HepG2 (cell line): ENCODE results near the gene BCAS3. TPM values are rescaled to one million over a fixed set of nuclear protein-coding genes. Genes with fewer than 3 reads are reported as not detected.

Experiments used
- BORCS8-MEF2B ChIP-seq: sonication (generic); formaldehyde crosslinking; IDR thresholded peaks from 2 replicates; pipeline ENCODE4 v1.8.0; 2022; ENCODE audit warnings: mild to moderate bottlenecking, missing genetic modification reagents
- CEBPG ChIP-seq: IDR thresholded peaks from 2 replicates; pipeline ENCODE4 v1.6.1; 2016
- CREM ChIP-seq, 2 experiments: sonication (generic) in 1 of 2; formaldehyde crosslinking in 1 of 2; IDR thresholded peaks; 2 replicates each; pipeline versions ENCODE4 v1.4.0 to v1.6.1; 2016 to 2020; ENCODE audit warnings: antibody characterized with exemption in 1 of 2, mild to moderate bottlenecking in 1 of 2, missing genetic modification reagents in 1 of 2
- HDAC2 ChIP-seq: sonication (generic); formaldehyde crosslinking; IDR thresholded peaks from 2 replicates; pipeline ENCODE4 v1.4.0; 2020; ENCODE audit warnings: missing genetic modification reagents
- MYC ChIP-seq: sonication (generic); formaldehyde crosslinking; IDR thresholded peaks from 2 replicates; pipeline ENCODE4 v1.9.0; 2021; ENCODE audit warnings: missing genetic modification reagents, borderline replicate concordance
- NBN ChIP-seq: fragments of 450-650 bp; conservative IDR thresholded peaks from 2 replicates; pipeline ENCODE4 v1.6.1; 2017
- PAX8 ChIP-seq: sonication (generic); formaldehyde crosslinking; IDR thresholded peaks from 2 replicates; pipeline ENCODE4 v1.8.0; 2022; ENCODE audit warnings: mild to moderate bottlenecking, missing genetic modification reagents, borderline replicate concordance
- SNAPC2 ChIP-seq: sonication (generic); formaldehyde crosslinking; IDR thresholded peaks from 2 replicates; pipeline ENCODE4 v1.8.1; 2022; ENCODE audit warnings: mild to moderate bottlenecking, missing genetic modification reagents
- SUZ12 ChIP-seq: fragments of 150-350 bp; IDR thresholded peaks from 2 replicates; pipeline ENCODE4 v1.6.1; 2014; ENCODE audit warnings: low read depth, low read length
- SYNCRIP ChIP-seq: fragments of 200-400 bp; formaldehyde crosslinking; IDR thresholded peaks from 2 replicates; pipeline ENCODE4 v1.6.1; 2018; ENCODE audit warnings: mild to moderate bottlenecking, low read depth, low read length; ENCODE audit not compliant: insufficient read depth
- ZBTB38 ChIP-seq: sonication (generic); formaldehyde crosslinking; IDR thresholded peaks from 2 replicates; pipeline ENCODE4 v1.5.1; 2020; ENCODE audit warnings: mild to moderate bottlenecking, missing genetic modification reagents
- ZEB1 ChIP-seq: IDR thresholded peaks from 2 replicates; pipeline ENCODE4 v1.6.1; 2012; ENCODE audit warnings: mild to moderate bottlenecking, low read depth, inconsistent platforms; ENCODE audit not compliant: insufficient replicate concordance
- ZNF121 ChIP-seq: sonication (generic); formaldehyde crosslinking; IDR thresholded peaks from 2 replicates; pipeline ENCODE4 v1.5.0; 2020; ENCODE audit warnings: mild to moderate bottlenecking, missing genetic modification reagents
- ZNF232 ChIP-seq: sonication (generic); formaldehyde crosslinking; IDR thresholded peaks from 2 replicates; pipeline ENCODE4 v1.4.0; 2020; ENCODE audit warnings: missing genetic modification reagents, borderline replicate concordance
- ZNF441 ChIP-seq: sonication (generic); formaldehyde crosslinking; IDR thresholded peaks from 2 replicates; pipeline ENCODE4 v1.7.0; 2021; ENCODE audit warnings: missing genetic modification reagents, borderline replicate concordance
- ZNF547 ChIP-seq: sonication (generic); formaldehyde crosslinking; IDR thresholded peaks from 2 replicates; pipeline ENCODE4 v1.5.1; 2020; ENCODE audit warnings: mild to moderate bottlenecking, missing genetic modification reagents
- ZNF7 ChIP-seq: IDR thresholded peaks from 2 replicates; pipeline ENCODE4 v1.6.1; 2016; ENCODE audit warnings: missing biosample characterization, missing genetic modification reagents
- ZNF766 ChIP-seq: sonication (generic); formaldehyde crosslinking; IDR thresholded peaks from 2 replicates; pipeline ENCODE4 v1.5.0; 2020; ENCODE audit warnings: missing genetic modification reagents, borderline replicate concordance
- ZNF891 ChIP-seq: sonication (generic); formaldehyde crosslinking; IDR thresholded peaks from 2 replicates; pipeline ENCODE4 v1.5.0; 2020; ENCODE audit warnings: mild to moderate bottlenecking, missing genetic modification reagents
- ZSCAN25 ChIP-seq: sonication (generic); formaldehyde crosslinking; IDR thresholded peaks from 2 replicates; pipeline ENCODE4 v1.8.0; 2022; ENCODE audit warnings: mild to moderate bottlenecking, missing genetic modification reagents
- polyA plus RNA-seq, 8 experiments: library from polyadenylated mRNA; depleted of rRNA in 3 of 8; stranded (reverse) in 7 of 8; unstranded in 1 of 8; fragments of >200 nt; fragmentation: Illumina TruSeq in 4 of 8; extraction: Trizol in 4 of 8; gene quantifications; 2 replicates each; pipeline versions ENCODE4 v1.2.1 to v1.2.3, GENCODE V29; 2011 to 2016; ENCODE audit warnings: low read depth in 4 of 8, missing spikeins in 1 of 8, mixed read lengths in 1 of 8; ENCODE audit not compliant: insufficient read depth in 1 of 8
- total RNA-seq, 5 experiments: library from RNA; depleted of rRNA; stranded (reverse); fragments of >200 nt; fragmentation: Illumina TruSeq; extraction: Trizol; gene quantifications; 2 replicates each; pipeline ENCODE4 v1.2.3, GENCODE V29; 2016; ENCODE audit warnings: low read depth in 1 of 5
- TF ChIP-seq, protein P1 (sequence below): sonication (generic); formaldehyde crosslinking; IDR thresholded peaks from 2 replicates; pipeline ENCODE4 v1.4.0; 2020; ENCODE audit warnings: missing genetic modification reagents, low read depth, mild to moderate bottlenecking, borderline replicate concordance
- TF ChIP-seq, protein P2 (sequence below): conservative IDR thresholded peaks from 2 replicates; pipeline ENCODE4 v1.6.1; 2018; ENCODE audit warnings: missing genetic modification reagents
- TF ChIP-seq, protein P3 (sequence below): sonication (generic); formaldehyde crosslinking; IDR thresholded peaks from 2 replicates; pipeline ENCODE4 v1.4.0; 2020; ENCODE audit warnings: missing genetic modification reagents, borderline replicate concordance

BCAS3 gene
- total and polyA plus RNA-seq, 2 of the 13 experiments (the other 11 are each of a cell fraction or from before 2014, with no cell fraction given): 10.7 to 11.2 TPM

DNA sequence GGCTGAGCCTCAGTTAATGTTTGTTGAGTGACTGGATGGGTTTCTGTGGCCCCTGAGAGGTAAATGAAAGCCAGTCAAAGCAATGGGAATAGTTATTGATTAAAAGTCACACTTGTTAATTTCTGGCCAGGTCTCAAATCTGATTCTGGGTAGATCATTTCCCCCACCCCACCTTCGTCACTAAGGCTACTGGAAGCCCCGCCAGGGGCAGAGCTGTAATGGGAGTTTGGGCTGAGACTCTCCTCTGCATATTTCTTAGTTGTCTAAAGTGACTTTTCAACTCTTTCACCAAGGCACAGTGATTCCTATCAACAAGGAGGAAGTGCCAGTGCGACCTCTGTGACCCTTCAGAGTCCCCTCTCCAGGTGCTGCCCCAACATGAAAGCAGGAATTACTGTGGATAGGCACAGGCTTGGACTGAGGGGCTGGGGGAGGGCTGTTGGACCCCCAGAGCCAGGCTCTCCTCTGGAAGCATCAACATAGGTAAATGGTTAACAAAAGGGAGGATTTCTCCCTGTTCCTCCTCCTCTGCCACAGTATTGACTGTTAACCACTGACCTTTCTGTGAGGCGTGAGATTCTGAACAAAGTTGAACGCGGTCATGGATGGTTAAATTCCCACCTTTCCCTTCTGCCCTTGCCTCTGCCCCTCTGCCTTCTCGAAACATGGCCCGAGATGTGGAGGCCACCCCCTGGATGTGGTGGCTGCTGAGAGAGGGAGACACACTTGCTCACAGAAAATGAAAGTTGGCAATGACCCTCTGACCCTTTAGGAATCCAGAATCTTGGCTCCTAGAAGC is 701.2 kb downstream of the BCAS3 start (continued):
- TF ChIP-seq ZNF441 (CRISPR knock-in tag): no peak
- no peak for TF ChIP-seq NBN
- TF ChIP-seq HDAC2 (CRISPR knock-in tag): peak; percentile 1; the same call in 1 of the 2 replicates
- TF ChIP-seq ZNF547 (CRISPR knock-in tag): no peak
- 0 out of 2 replicates have a peak, but pooled peaks have one; percentile 2 for TF ChIP-seq CEBPG (CRISPR knock-in tag)
- TF ChIP-seq ZNF232: no peak
- no peak for TF ChIP-seq ZBTB38
- TF ChIP-seq ZNF7 (CRISPR knock-in tag): no peak
- TF ChIP-seq CREM (IDR thresholded peaks at IDR 0.05): no peak
- TF ChIP-seq CREM (CRISPR knock-in tag; IDR thresholded peaks at IDR 0.05): no peak
- TF ChIP-seq ZEB1: no peak
- TF ChIP-seq, protein P1, sequence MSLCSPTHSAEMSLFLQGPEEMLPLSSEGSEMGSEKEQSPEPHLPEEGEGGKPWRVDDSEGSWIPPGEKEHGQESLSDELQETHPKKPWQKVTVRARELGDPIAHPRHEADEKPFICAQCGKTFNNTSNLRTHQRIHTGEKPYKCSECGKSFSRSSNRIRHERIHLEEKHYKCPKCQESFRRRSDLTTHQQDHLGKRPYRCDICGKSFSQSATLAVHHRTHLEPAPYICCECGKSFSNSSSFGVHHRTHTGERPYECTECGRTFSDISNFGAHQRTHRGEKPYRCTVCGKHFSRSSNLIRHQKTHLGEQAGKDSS (CRISPR knock-in tag): no peak
- TF ChIP-seq MYC (CRISPR knock-in tag): no peak
- TF ChIP-seq, protein P2, sequence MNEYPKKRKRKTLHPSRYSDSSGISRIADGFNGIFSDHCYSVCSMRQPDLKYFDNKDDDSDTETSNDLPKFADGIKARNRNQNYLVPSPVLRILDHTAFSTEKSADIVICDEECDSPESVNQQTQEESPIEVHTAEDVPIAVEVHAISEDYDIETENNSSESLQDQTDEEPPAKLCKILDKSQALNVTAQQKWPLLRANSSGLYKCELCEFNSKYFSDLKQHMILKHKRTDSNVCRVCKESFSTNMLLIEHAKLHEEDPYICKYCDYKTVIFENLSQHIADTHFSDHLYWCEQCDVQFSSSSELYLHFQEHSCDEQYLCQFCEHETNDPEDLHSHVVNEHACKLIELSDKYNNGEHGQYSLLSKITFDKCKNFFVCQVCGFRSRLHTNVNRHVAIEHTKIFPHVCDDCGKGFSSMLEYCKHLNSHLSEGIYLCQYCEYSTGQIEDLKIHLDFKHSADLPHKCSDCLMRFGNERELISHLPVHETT: no peak
- TF ChIP-seq ZSCAN25 (CRISPR knock-in tag): no peak; the same call in 1 of the 2 replicates
- no peak for TF ChIP-seq ZNF891 (CRISPR knock-in tag)
- peak; percentile 33; the same call in 1 of the 2 replicates for TF ChIP-seq BORCS8-MEF2B (CRISPR knock-in tag)
- TF ChIP-seq SUZ12: no peak
- TF ChIP-seq PAX8 (CRISPR knock-in tag): no peak
- no peak for TF ChIP-seq SYNCRIP
- no peak for TF ChIP-seq ZNF121 (CRISPR knock-in tag)
- TF ChIP-seq, protein P3, sequence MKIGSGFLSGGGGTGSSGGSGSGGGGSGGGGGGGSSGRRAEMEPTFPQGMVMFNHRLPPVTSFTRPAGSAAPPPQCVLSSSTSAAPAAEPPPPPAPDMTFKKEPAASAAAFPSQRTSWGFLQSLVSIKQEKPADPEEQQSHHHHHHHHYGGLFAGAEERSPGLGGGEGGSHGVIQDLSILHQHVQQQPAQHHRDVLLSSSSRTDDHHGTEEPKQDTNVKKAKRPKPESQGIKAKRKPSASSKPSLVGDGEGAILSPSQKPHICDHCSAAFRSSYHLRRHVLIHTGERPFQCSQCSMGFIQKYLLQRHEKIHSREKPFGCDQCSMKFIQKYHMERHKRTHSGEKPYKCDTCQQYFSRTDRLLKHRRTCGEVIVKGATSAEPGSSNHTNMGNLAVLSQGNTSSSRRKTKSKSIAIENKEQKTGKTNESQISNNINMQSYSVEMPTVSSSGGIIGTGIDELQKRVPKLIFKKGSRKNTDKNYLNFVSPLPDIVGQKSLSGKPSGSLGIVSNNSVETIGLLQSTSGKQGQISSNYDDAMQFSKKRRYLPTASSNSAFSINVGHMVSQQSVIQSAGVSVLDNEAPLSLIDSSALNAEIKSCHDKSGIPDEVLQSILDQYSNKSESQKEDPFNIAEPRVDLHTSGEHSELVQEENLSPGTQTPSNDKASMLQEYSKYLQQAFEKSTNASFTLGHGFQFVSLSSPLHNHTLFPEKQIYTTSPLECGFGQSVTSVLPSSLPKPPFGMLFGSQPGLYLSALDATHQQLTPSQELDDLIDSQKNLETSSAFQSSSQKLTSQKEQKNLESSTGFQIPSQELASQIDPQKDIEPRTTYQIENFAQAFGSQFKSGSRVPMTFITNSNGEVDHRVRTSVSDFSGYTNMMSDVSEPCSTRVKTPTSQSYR (CRISPR knock-in tag): no peak
- no peak for TF ChIP-seq ZNF766 (CRISPR knock-in tag)
- no peak for TF ChIP-seq SNAPC2 (CRISPR knock-in tag)
